Neutrophil (primary cell): ENCODE results near the gene CCL4.

Source experiments
- H3K27ac ChIP-seq: fragments of 200-600 bp; sonication (generic); 2 replicates; pipeline ENCODE4 v1.5.1; 2016; ENCODE audit warnings: mild to moderate bottlenecking, moderate library complexity
- H3K27me3 ChIP-seq: fragments of 200-600 bp; sonication (generic); 2 replicates; pipeline ENCODE4 v1.6.0; 2016; ENCODE audit warnings: mild to moderate bottlenecking
- H3K36me3 ChIP-seq: fragments of 200-600 bp; sonication (generic); 2 replicates; pipeline ENCODE4 v1.5.1; 2017
- H3K4me1 ChIP-seq, 2 experiments: fragments of 200-600 bp in 1 of 2; sonication (generic) in 1 of 2; 1 replicate in 1 of 2; 2 replicates in 1 of 2; pipeline versions ENCODE4 v1.5.1 to v1.6.1; 2013 to 2016; ENCODE audit warnings: low read depth in 1 of 2, low read length in 1 of 2, mild to moderate bottlenecking in 1 of 2, moderate library complexity in 1 of 2; ENCODE audit not compliant: control insufficient read depth in 1 of 2, insufficient read depth in 1 of 2
- H3K4me3 ChIP-seq, 2 experiments: fragments of 200-600 bp in 1 of 2; sonication (generic) in 1 of 2; 1 replicate in 1 of 2; 2 replicates in 1 of 2; pipeline ENCODE4 v1.5.1; 2013 to 2016; ENCODE audit warnings: low read depth in 1 of 2, low read length in 1 of 2, mild to moderate bottlenecking in 1 of 2, moderate library complexity in 1 of 2
- H3K9me3 ChIP-seq: fragments of 200-600 bp; sonication (generic); 2 replicates; pipeline ENCODE4 v1.5.1; 2016
- CTCF ChIP-seq: fragments of 200-600 bp; sonication (generic); IDR thresholded peaks from 2 replicates; pipeline ENCODE4 v1.5.1; 2016; ENCODE audit warnings: antibody characterized with exemption

CCL4 gene

GRCh38 chr17:36142235-36142634 is 38.6 kb downstream of the CCL4 start:
- no peaks in the 10 kb centered on the region for H3K4me1 ChIP-seq
- H3K27ac ChIP-seq: no peak overlapping the region
- no peak overlapping the region for H3K4me3 ChIP-seq
- no peak for TF ChIP-seq CTCF
- no peaks in the 10 kb centered on the region for H3K36me3 ChIP-seq
- H3K27me3 ChIP-seq: no peaks in the 10 kb centered on the region
- no peaks in the 10 kb centered on the region for H3K9me3 ChIP-seq

- no peak overlapping the region for H3K27ac ChIP-seq
- no peaks in the 10 kb centered on the region for H3K27me3 ChIP-seq
- no peaks in the 10 kb centered on the region for H3K4me1 ChIP-seq
- no peaks in the 10 kb centered on the region for H3K9me3 ChIP-seq
- no peak for TF ChIP-seq CTCF
- H3K4me3 ChIP-seq: no peak overlapping the region
- H3K36me3 ChIP-seq: no peaks in the 10 kb centered on the region
Measured at GRCh38 chr17:36142806-36143205, 39.2 kb downstream of the CCL4 start.

- H3K36me3 ChIP-seq: no peaks in the 10 kb centered on the region
- no peaks in the 10 kb centered on the region for H3K9me3 ChIP-seq
- no peak overlapping the region for H3K4me3 ChIP-seq
- H3K27me3 ChIP-seq: no peaks in the 10 kb centered on the region
- no peak overlapping the region for H3K27ac ChIP-seq
- no peak for TF ChIP-seq CTCF
- peaks cover 0 to 3% of the 10 kb centered on the region in 2 experiments for H3K4me1 ChIP-seq
Measured at GRCh38 chr17:36144014-36144413, 40.4 kb downstream of the CCL4 start.

GRCh38 chr17:36144981-36145729 is 41.5 kb downstream of the CCL4 start:
- no peak for TF ChIP-seq CTCF
- Histone ChIP-seq H3K27me3 (peaks cover 5% of the 10 kb centered on the region), H3K4me1 (peaks cover 0 to 10% of the 10 kb centered on the region in 2 experiments), H3K27ac (no peak overlapping the region), H3K4me3 (no peak overlapping the region), H3K36me3 (no peaks in the 10 kb centered on the region), H3K9me3 (no peaks in the 10 kb centered on the region)

DNA sequence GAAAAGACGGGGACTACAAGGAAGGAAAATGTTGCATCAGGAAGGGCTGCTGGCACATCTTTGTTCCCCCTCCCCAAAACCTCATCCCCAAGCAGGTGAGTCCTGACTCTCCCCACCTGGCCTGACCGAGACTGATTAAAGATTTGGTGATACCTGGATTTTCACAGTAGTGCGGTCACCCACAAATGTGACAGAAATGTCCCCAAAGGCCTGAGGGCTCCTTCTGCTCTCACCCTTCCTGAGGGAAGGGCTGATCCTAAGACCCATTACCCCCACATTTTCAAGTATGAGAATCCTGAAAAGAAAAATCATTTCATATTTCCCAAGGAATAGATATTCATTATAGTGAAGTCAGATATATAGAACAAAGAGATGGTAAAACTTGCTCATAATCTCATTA is 44.0 kb downstream of the CCL4 start:
- no peak for TF ChIP-seq CTCF
- H3K4me3 ChIP-seq: no peak overlapping the region
- H3K36me3 ChIP-seq: no peaks in the 10 kb centered on the region
- peaks cover 5% of the 10 kb centered on the region for H3K27me3 ChIP-seq
- H3K4me1 ChIP-seq: peaks cover 0 to 10% of the 10 kb centered on the region in 2 experiments
- no peak overlapping the region for H3K27ac ChIP-seq
- H3K9me3 ChIP-seq: no peaks in the 10 kb centered on the region
